ENCODE results near the gene OR2V2.

GRCh38 chr5:181151146-181151545 is 3.8 kb downstream of the OR2V2 start:
- TF ChIP-seq POLR2A (IDR thresholded peaks at IDR 0.05) (no peak), CTCF (IDR thresholded peaks at IDR 0.05) (no peak), POLR2AphosphoS5 (IDR thresholded peaks at IDR 0.05) (no peak)

Data from gastroesophageal sphincter (tissue), 3 donors.